ENCODE data around the gene FXR2. TPM values are rescaled to one million over a fixed set of nuclear protein-coding genes. Genes with fewer than 3 reads are reported as not detected.

The FXR2 gene
- total and polyA plus RNA-seq, 10 donors: 17.7 to 29.3 (median 24.0) TPM

GRCh38 chr17:7569571-7569970, 45.1 kb downstream of the FXR2 start:
- no peaks in the 10 kb centered on the region for H3K27me3 ChIP-seq (replicated peaks in 1 of 7)
- peaks cover 5 to 76% (median 54%) of the 10 kb centered on the region in 6 donors for H3K36me3 ChIP-seq
- no peak for TF ChIP-seq POLR2A (IDR thresholded peaks at IDR 0.05)
- TF ChIP-seq CTCF (IDR thresholded peaks at IDR 0.05 in 8 of 11, conservative IDR thresholded peaks at IDR 0.05 in 3 of 11): no peak
- TF ChIP-seq POLR2AphosphoS5 (IDR thresholded peaks at IDR 0.05): no peak
- WGBS, 5 donors: 59 to 81% (median 73%) methylated on average over 5 of the region's 5 CpGs
- H3K27ac ChIP-seq: no peak overlapping the region
- no peaks in the 10 kb centered on the region for H3K9me3 ChIP-seq
- intact Hi-C loops (cut with DNase I; ENCODE audit: low total_unique reads): no loop called here
- no peak overlapping the region for H3K4me3 ChIP-seq
- no peak for DNase-seq
- peaks cover 7 to 33% (median 26%) of the 10 kb centered on the region in 6 donors for H3K4me1 ChIP-seq

GRCh38 chr17:7563115-7563869, 51.4 kb downstream of the FXR2 start:
- H3K4me3 ChIP-seq: peak overlapping the region in 4 of 8 donors; percentile 75 to 96 (median 94)
- TF ChIP-seq CTCF (IDR thresholded peaks at IDR 0.05 in 8 of 11, conservative IDR thresholded peaks at IDR 0.05 in 3 of 11): no peak
- TF ChIP-seq POLR2AphosphoS5 (IDR thresholded peaks at IDR 0.05): no peak
- no peak for TF ChIP-seq POLR2A (IDR thresholded peaks at IDR 0.05)

GRCh38 chr17:7562208-7562605, 52.5 kb downstream of the FXR2 start:
- TF ChIP-seq POLR2A (IDR thresholded peaks at IDR 0.05) (no peak), POLR2AphosphoS5 (IDR thresholded peaks at IDR 0.05) (no peak), CTCF (IDR thresholded peaks at IDR 0.05 in 8 of 11, conservative IDR thresholded peaks at IDR 0.05 in 3 of 11) (no peak)
- Histone ChIP-seq H3K9me3 (no peaks in the 10 kb centered on the region), H3K27ac (peak overlapping the region; percentile 86 to 98 (median 94)), H3K36me3 (peaks cover 5 to 53% (median 36%) of the 10 kb centered on the region in 6 donors), H3K4me1 (peaks cover 43 to 78% (median 68%) of the 10 kb centered on the region in 6 donors), H3K4me3 (peak overlapping the region; percentile 75 to 98 (median 95)), H3K27me3 (replicated peaks in 1 of 7) (no peaks in the 10 kb centered on the region)
- 1 to 2% (median 2%) methylated on average over 9 to 28 of the region's 28 CpGs for WGBS, 5 donors
- DNase-seq: no peak
- intact Hi-C loops (cut with DNase I; ENCODE audit: low total_unique reads): loop anchor here (5.0 kb wide), 2 partner anchors 45 to 125 kb away; partner anchors contain the start of genes FGF11 and TMEM102

More at GRCh38 chr17:7563115-7563869, 51.4 kb downstream of the FXR2 start:
- intact Hi-C loops (cut with DNase I; ENCODE audit: low total_unique reads): loop anchor here (5.0 kb wide), 2 partner anchors 46 to 126 kb away; partner anchors contain the start of genes FGF11 and TMEM102
- DNase-seq: no peak
- Histone ChIP-seq H3K27me3 (replicated peaks in 1 of 7) (no peaks in the 10 kb centered on the region), H3K27ac (no peak overlapping the region), H3K36me3 (peaks cover 5 to 59% (median 41%) of the 10 kb centered on the region in 6 donors), H3K9me3 (no peaks in the 10 kb centered on the region), H3K4me1 (peaks cover 43 to 67% (median 57%) of the 10 kb centered on the region in 6 donors)
- 90 to 94% (median 91%) methylated on average over 21 to 30 of the region's 30 CpGs for WGBS, 5 donors
